Right atrium auricular region (tissue), 2 donors: ENCODE data around the gene PCNT. TPM values are rescaled to one million over a fixed set of nuclear protein-coding genes. Genes with fewer than 3 reads are reported as not detected.

Experiments used
- DNase-seq: peaks from one replicate; pipeline ENCODE4 v3.0.0-alpha.2; 2019; ENCODE audit warnings: low spot score
- H3K27ac ChIP-seq, 2 donors: fragments of 200-600 bp; sonication (generic); 1 replicate in 1 of 2; 2 replicates in 1 of 2; pipeline ENCODE4 v1.5.1; 2016 to 2019
- H3K27me3 ChIP-seq, 2 donors: fragments of 200-600 bp; sonication (generic); one replicate each; pipeline versions ENCODE4 v1.5.1 to v1.6.0; 2017 to 2019
- H3K36me3 ChIP-seq: fragments of 200-600 bp; sonication (generic); one replicate; pipeline ENCODE4 v1.5.1; 2016
- H3K4me1 ChIP-seq, 2 donors: fragments of 200-600 bp; sonication (generic); one replicate each; pipeline versions ENCODE4 v1.5.1 to v1.6.0; 2017 to 2019
- H3K4me3 ChIP-seq, 2 donors: fragments of 200-600 bp; sonication (generic); 1 replicate in 1 of 2; 2 replicates in 1 of 2; pipeline ENCODE4 v1.5.1; 2017 to 2019; ENCODE audit warnings: mild to moderate bottlenecking in 1 of 2, moderate library complexity in 1 of 2
- H3K9me3 ChIP-seq, 2 donors: fragments of 200-600 bp; sonication (generic); one replicate each; pipeline ENCODE4 v1.5.1; 2019
- CTCF ChIP-seq, 2 donors: fragments of 200-600 bp; sonication (generic); IDR thresholded peaks; one replicate each; pipeline ENCODE4 v1.5.1; 2019; ENCODE audit warnings: antibody characterized with exemption in 2 of 2
- total RNA-seq, 2 donors: library from RNA; depleted of rRNA; stranded (reverse); fragments of >200 nt; gene quantifications; one replicate each; pipeline ENCODE4 v1.1.0, GENCODE V29; 2016

Gene PCNT
- total RNA-seq, 2 donors from 2014 or later = 31.7 to 40.3 TPM

GRCh38 chr21:46329796-46330195 is 5.8 kb downstream of the PCNT start:
- Histone ChIP-seq H3K4me3 (no peak overlapping the region), H3K4me1 (peaks cover 0 to 12% of the 10 kb centered on the region in 2 donors), H3K9me3 (no peaks in the 10 kb centered on the region), H3K27me3 (no peaks in the 10 kb centered on the region), H3K27ac (no peak overlapping the region), H3K36me3 (peaks cover 18% of the 10 kb centered on the region)
- DNase-seq = no peak
- no peak for TF ChIP-seq CTCF (IDR thresholded peaks at IDR 0.05)

- Histone ChIP-seq H3K9me3 (no peaks in the 10 kb centered on the region), H3K4me1 (no peaks in the 10 kb centered on the region)
- TF ChIP-seq CTCF (IDR thresholded peaks at IDR 0.05) = no peak
Measured at GRCh38 chr21:46334351-46335140, 10.6 kb downstream of the PCNT start.

GRCh38 chr21:46336603-46337002 is 12.6 kb downstream of the PCNT start:
- H3K36me3 ChIP-seq = peaks cover 23% of the 10 kb centered on the region
- DNase-seq = no peak

More at GRCh38 chr21:46334351-46335140, 10.6 kb downstream of the PCNT start:
- Histone ChIP-seq H3K36me3 (peaks cover 29% of the 10 kb centered on the region), H3K4me3 (no peak overlapping the region), H3K27me3 (no peaks in the 10 kb centered on the region), H3K27ac (no peak overlapping the region)
- DNase-seq = no peak

GRCh38 chr21:46340998-46341397 is 17.0 kb downstream of the PCNT start:
- H3K9me3 ChIP-seq = no peaks in the 10 kb centered on the region
- no peak for TF ChIP-seq CTCF (IDR thresholded peaks at IDR 0.05)
- no peaks in the 10 kb centered on the region for H3K27me3 ChIP-seq
- DNase-seq = no peak
- H3K36me3 ChIP-seq = peaks cover 21% of the 10 kb centered on the region
- no peak overlapping the region for H3K4me3 ChIP-seq
- no peaks in the 10 kb centered on the region for H3K4me1 ChIP-seq
- H3K27ac ChIP-seq = no peak overlapping the region

More at GRCh38 chr21:46336603-46337002, 12.6 kb downstream of the PCNT start:
- Histone ChIP-seq H3K27ac (no peak overlapping the region), H3K4me3 (no peak overlapping the region), H3K27me3 (no peaks in the 10 kb centered on the region), H3K4me1 (no peaks in the 10 kb centered on the region), H3K9me3 (no peaks in the 10 kb centered on the region)
- TF ChIP-seq CTCF (IDR thresholded peaks at IDR 0.05) = no peak

GRCh38 chr21:46344219-46344915 is 20.4 kb downstream of the PCNT start:
- Histone ChIP-seq H3K4me3 (no peak overlapping the region), H3K4me1 (no peaks in the 10 kb centered on the region), H3K27ac (no peak overlapping the region), H3K27me3 (no peaks in the 10 kb centered on the region), H3K36me3 (peaks cover 28% of the 10 kb centered on the region), H3K9me3 (no peaks in the 10 kb centered on the region)
- DNase-seq = no peak
- no peak for TF ChIP-seq CTCF (IDR thresholded peaks at IDR 0.05)
